TTC549 (cell line): ENCODE data around the gene ZNF555.
A peak's percentile ranks its signal among the peaks of the same experiment; 100 is the strongest.
"Not testable (repeated sequence)": the region's sequence is repeated elsewhere in the genome, so short reads cannot be mapped to it uniquely, and the experiment has no call there.

Source experiments
- FAIRE-seq: peaks from 2 replicates; lab custom pipeline; 2012; peaks lifted over from hg19 to GRCh38; lab: Jason Lieb, UNC

Gene ZNF555

DNA sequence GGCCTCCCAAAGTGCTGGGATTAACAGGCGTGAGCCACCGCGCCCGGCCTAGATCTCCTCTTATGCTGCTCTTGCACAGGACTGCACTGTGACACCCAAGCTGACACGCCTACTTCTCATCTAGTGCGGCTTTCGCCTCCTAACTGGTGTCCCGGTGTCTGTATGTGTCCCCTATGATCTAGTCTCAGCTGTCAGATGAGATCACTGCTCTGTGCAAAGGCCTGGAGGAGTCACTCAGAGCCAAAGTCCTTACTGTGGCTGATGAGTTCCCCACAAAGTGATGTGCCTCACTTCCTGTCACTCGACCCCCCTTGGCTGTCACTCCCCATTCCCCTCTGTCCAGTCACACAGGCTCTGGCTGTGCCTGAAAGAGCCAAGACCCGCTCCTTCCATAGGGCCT is 28.3 kb downstream of the ZNF555 start:
- FAIRE-seq, result no peak

DNA sequence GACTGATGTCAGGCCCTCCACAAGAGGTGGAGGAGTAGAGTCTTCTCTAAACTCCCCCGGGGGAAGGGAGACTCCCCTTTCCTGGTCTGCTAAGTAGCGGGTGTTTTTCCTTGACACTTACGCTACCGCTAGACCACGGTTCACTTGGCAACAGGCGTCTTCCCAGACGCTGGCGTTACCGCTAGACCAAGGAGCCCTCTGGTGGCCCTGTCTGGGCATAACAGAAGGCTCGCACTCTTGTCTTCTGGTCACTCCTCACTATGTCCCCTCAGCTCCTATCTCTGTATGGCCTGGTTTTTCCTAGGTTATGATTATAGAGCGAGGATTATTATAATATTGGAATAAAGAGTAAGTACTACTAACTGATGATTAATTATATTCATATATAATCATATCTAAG is 30.9 kb downstream of the ZNF555 start:
- FAIRE-seq, result not testable (repeated sequence)

DNA sequence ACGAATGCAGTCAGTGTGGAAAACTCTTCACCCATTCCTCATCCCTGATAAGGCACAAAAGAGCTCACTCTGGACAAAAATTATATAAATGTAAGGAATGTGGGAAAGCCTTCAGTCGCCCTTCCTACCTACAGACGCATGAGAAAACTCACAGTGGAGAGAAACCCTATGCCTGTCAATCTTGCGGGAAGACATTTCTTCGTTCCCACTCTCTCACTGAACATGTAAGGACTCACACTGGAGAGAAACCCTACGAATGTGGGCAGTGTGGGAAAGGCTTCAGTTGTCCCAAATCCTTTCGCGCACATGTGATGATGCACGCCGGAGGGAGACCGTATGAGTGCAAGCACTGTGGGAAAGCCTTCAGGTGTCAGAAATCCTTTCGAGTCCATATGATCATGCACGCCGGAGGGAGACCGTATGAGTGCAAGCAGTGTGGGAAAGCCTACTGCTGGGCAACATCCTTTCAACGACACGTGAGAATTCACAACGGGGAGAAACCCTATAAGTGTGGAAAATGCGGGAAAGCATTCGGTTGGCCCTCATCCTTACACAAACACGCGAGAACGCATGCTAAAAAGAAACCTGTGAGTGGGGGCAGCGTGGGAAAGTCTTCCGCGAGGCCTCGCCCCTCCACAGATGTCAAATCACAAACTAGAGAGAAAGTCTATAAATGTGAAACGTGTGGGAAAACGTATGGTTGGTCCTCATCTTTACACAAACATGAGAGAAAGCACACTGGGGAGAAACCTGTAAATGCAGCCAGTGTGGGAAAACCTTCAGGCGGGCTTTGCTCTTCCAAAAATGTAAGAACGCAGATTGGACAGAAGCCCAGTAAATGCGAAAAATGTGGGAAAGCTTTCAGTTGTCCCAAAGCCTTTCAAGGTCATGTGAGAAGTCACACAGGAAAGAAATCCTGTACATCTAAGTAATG is 36.4 kb downstream of the ZNF555 start:
- FAIRE-seq, result no peak

DNA sequence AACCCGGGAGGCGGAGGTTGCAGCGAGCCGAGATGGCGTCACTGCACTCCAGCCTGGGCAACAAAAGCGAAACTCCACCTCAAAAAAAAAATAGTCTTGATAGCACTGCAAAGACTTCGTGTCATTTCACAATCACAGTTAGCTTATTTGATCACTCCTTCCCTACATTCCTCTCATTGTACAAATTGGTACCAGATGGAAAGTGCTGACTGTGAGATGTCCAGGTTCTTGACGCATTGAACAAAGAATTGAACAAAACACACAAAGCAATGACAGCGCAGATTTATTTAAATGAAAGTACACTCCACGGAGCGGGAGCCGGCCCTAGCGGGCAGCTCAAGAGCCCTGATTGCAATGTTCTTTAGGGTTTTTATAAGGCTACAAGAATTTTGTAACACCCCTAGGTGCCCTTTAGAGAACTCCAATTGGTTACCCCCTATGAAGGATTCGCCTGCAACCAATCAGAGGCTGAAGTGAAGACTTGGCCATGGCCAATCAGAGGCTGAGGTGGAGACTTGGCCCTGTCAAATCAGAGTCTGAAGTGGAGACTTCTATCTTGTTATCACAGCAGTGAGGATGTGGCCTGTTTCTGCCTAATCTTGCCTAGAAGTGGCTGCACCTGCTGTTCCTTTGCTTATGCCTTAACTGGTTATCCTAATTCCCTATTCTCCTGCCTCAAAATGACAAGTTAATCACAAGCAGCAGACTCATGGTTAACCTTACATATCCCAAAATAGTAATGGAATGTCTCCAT is 42.6 kb downstream of the ZNF555 start:
- FAIRE-seq, result no peak

DNA sequence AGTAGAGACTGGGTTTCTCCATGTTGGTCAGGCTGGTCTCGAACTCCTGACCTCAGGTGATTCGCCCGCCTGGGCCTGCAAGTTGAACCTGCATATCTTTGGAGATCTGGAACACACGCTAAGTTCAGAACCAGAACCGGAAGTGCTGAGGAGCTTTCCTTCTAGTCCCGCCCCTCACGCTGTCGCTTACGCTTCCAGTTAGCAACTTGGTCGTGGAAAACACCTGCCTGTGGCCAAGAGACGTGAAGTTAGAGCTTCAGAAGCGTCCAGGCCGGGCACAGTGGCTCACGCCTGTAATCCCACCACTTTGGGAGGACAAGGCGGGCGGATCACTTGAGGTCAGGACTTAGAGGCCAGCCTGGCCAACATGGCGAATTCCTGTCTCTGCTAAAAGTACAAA is 44.5 kb downstream of the ZNF555 start:
- no peak for FAIRE-seq

DNA sequence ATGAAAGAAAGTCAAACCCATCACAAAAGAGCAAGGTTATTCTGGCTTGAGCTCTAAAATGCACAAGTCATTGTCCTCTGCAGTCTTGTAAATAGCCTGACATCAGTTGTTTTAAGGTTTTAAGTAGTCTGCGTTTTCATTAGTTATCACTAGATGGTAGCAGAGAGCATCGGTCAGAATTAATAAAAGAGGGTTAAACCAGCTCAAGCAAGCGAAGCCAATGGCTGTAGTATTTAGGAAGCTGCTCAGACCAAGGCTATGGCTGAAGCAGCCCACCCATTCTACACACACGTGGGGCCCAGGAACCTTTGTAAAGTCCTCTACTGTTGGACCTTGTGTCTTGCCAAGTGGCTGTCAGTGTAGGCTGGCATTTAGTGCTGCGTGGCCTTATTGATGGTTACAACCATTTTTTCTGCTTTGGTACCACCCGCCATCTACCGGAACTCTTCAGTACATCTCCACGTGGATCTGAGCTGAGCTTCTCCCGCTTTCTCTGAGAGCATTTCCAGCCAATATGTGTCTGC is 46.2 kb downstream of the ZNF555 start:
- FAIRE-seq, result peak; percentile 64

DNA sequence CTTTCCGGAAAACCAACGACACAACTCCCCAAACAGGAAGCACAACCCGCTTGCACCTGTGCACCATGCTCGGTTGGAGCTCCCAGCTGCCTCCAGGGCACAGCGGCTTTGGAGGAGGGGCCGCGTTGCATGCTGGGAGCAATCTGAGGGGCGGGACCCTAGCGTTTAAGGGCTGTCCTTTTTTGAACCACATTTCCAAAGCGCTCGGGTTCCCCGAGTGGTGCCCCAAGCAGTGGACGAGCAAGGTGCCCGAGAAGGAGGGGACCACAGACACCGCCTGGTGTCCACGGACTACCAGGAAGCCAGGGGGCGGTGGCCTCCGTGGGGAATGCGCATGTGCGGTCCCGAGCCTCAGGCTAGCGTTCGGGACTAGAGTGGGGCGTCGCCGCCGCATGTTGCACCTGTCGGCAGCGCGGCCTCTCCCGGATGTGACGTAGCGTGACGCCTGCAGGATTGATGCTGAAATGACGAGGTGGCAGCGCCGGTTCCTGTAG is 47.5 kb downstream of the ZNF555 start:
- FAIRE-seq, result no peak

DNA sequence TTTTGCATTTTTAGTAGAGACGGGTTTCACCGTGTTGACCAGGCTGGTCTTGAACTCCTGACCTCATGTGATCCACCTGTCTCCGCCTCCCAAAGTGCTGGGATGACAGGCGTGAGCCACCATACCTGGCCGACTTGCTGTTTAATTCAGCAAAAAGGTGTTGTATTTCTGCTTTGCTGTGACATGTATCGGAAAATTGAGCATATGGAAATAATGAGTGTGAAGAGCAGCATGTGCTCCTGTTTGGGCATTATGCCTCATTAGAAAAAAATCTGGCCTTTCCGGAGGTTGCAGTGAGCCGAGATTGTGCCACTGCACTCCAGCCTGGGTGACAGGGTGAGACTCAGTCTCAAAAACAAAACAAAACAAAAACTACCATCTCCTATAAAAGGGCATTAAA is 49.3 kb downstream of the ZNF555 start:
- FAIRE-seq, result not testable (repeated sequence)

DNA sequence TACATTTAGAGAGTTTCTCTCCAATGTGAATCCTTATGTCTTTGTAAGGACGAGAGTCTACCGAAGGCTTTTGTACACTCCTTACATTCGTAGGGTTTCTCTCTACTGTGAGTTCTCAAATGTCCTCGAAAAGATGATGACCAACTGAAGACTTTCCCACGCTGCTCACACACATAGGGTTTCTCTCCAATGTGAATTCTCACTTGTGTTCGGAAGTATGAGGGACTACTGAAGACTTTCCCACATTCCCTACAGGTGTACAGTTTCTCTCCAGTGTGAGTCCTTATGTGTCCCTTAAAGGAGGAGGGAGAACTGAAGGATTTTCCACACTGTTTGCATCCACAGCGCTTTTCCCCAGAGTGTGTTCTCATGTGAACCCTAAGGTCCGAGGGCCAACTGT is 55.4 kb downstream of the ZNF555 start:
- FAIRE-seq, result no peak

DNA sequence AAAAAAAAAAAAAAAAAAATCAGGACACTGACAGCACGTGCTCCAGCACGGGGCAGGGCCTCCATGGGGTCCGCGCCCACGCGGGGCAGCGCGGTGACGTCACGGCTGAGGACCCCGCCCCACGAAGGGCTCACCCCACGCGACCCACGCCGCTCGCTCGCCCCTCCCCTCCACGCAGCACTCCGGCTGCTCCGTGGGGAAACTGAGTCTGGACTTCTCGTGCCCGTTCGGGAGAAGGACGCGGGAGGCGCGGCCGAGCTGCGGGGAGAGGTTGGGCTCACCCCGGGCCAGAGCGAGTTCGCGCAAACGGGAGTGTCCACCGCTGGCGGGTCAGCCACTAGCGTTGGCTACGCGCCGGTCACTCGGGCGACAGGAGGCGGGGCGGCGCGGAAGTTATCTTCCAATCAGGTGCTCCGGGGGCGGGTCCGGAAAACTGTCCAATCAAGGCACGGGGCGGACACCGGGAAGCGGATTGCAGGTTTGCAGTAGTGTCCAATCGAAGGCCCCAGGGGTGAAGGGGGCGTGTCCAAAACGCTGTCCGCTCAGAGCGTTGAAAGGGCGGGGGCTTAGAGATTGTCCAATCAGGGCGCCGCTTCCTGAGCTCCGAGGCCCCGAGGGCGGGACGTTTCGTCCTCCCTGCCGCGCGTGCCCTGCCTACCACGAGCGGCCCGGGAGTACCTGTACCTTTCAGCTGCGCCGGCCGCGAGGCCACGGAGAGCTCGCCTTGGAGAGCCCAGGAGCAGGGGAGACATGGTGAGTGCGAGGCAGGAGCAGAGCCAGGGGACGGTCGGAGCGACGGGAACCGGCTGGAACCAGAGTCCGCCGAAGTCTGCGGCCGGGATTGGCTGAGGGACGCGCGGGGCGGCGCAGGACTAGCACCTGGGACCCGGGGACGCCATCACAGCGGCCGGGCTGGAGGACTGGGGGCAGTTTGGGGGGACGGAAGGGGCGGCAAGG is 59.3 kb downstream of the ZNF555 start, which contains the start of gene ZNF57:
Gene ZNF57, plus strand, starts transcription at position 633 of the 957 bp plus-strand sequence. Its CDS starts 118 bp downstream, at position 751.
- FAIRE-seq, result peak; percentile 94

DNA sequence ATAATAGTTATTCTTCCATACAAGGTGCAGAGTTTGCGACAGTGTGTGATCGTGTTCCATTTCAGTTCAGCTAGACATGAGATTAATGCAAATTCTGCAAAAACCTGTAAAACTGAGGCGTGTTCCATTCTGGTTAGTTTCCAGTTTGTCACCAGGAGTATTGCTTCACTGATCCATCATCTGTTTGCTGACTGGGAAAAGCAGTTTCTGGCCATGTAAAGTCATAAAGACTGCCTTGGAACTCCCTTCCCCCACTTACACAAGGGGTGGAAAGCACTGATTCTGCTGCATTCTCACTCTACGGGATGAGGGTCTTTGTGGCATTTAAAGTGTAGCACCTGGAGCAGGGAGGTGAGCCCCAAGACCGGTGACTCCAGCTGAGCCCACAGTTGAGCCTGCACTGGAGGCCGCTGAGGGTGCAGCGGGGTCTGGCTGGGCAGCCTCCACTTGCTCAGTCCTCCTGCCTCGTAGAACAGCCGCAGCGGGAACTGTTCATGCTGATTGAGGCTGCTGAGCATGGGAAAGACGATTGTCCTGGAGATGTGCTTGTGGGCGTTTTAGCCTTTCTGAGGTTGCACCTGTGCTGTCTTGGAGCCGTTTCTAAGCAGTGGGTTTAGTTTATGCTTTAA is 61.4 kb downstream of the ZNF555 start:
- FAIRE-seq, result no peak

DNA sequence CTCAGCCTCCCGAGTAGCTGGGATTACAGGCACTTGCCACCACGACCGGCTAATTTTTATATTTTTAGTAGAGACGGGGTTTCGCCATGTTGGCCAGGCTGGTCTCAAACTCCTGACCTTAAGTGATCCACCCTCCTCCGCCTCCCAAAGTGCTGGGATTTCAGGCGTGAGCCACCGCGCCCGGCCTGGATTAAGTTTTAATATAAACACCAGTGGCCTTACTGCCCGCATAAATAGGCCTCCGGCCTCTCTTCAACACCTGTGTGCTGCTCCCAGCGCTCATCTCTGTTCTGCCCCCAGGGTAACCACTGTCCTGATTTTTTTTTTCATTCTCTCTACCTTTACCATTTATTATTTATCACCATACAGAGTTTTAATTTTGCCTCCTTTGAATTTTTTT is 62.1 kb downstream of the ZNF555 start:
- FAIRE-seq, result not testable (repeated sequence)

DNA sequence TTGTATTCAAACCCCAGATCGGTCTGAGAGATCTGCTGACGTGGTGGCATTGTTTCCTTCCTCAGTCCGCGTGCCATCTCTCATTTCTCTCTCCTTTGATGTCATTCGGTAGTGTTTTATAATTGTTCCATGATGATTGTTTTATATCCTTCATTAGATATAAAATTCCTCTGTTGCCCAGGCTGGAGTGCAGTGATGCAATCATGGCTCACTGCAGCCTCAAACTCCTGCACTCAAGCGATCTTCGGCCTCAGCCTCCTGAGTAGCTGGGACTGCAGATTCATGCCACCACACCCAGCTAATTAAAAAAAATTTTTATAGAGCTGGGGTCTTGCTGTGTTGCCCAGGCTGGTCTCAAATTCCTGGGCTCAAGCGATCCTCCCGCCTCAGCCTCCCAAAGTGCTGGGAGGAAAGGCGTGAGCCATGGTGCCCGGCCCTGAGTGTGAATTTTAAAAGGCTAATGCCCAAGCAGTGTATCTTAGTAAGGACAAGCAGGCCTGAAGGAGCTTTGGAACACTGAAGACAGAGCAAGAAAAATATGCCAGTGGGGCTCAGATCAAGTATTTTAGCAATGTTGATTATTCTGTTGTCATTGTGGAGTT is 64.7 kb downstream of the ZNF555 start:
- no peak for FAIRE-seq

DNA sequence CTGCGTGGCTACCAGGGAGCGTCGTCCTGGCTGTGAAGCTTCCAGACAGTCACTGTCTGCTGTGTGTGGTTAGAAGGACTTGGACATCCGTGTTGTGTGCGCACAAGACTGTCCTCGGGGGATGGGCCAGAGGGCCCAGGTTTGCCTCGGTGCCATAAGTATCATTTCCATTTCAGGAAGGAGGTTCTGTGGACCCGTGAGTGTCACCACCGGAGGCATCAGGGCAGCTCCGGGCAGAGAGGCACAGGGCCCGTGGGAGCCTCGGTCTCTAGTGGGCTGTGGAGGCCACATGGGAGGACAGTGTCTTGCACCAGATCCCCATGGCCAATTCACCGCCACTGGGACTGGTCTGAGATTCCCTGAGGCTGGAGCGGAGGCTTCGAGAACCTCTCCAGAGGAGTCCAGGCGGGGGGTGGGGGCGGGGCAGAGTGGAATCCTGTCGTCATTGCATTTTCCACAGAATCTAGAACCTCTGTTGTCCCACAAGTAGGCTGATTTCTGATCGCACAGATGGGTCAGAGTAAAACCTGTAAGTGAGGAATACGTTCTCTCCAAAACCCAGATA is 65.4 kb downstream of the ZNF555 start:
- no peak for FAIRE-seq
